ENCODE data around the gene CEP85L.
A peak's percentile ranks its signal among the peaks of the same experiment; 100 is the strongest.

Gene CEP85L

DNA sequence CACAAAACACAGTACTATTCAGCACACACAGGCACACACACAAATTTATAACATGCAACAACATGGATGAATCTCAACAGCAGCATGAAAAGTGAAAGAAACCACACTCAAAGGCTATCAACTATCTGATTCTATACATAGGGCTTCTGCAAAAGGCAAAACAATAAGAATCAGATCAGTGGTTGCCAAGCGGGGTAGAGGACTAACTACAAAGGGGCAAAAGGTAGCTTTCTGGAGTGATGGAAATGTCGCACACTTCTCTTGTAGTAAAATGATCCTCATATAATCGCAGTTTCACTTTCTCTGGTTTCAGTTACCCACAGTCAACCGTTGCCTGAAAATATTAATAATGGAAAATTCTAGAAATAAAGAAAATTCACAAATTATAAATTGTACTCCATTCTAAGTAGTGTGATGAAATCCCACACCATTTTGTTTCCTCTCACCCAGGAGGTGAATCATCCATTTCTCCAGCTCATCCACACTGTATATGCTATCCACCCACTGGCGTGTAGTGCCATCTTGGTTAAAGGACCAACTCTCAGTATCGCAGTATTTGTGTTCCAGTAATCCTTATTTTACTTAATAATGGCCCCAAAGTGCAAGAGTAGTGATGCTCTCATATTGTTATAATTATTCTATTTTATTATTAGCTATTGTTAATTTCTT lies 116.1 kb downstream of the CEP85L start:
- no peak for DNase-seq
- Mint-ChIP-seq H3K9me3 (peaks cover 2% of the 10 kb centered on the region), H3K27me3 (no peaks in the 10 kb centered on the region), H3K36me3 (ENCODE audit: low read depth) (peaks cover 41% of the 10 kb centered on the region), H3K4me3 (peak overlapping the region; percentile 31), H3K4me1 (ENCODE audit: low read depth) (peaks cover 44% of the 10 kb centered on the region), H3K27ac (peak overlapping the region; percentile 34)

DNA sequence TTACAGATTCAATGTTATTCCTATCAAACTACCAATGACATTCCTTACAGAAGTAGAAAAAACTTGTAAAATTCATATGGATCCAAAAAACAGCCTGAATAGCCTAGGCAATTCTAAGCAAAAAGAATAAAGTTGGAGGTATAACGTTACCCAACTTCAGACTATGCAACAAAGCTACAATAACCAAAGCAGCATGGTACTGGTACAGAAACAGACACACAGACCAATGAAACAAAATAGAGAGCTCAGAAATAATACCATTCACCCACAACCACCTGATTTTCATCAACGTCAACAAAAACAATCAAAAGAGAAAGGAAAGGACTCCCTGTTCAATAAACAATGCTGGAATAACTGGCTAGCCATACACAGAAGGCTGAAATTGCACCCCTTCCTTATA lies 120.4 kb downstream of the CEP85L start:
- Mint-ChIP-seq H3K27ac (no peak overlapping the region), H3K4me3 (no peak overlapping the region), H3K9me3 (peaks cover 2% of the 10 kb centered on the region), H3K4me1 (ENCODE audit: low read depth) (peaks cover 44% of the 10 kb centered on the region), H3K36me3 (ENCODE audit: low read depth) (peaks cover 43% of the 10 kb centered on the region), H3K27me3 (no peaks in the 10 kb centered on the region)
- no peak for DNase-seq

- no peaks in the 10 kb centered on the region for H3K27me3 Mint-ChIP-seq
- H3K36me3 Mint-ChIP-seq (ENCODE audit: low read depth): peaks cover 37% of the 10 kb centered on the region
- H3K4me1 Mint-ChIP-seq (ENCODE audit: low read depth): peaks cover 45% of the 10 kb centered on the region
- H3K27ac Mint-ChIP-seq: no peak overlapping the region
- no peaks in the 10 kb centered on the region for H3K9me3 Mint-ChIP-seq
- DNase-seq: no peak
- no peak overlapping the region for H3K4me3 Mint-ChIP-seq
These were observed 121.6 kb downstream of the CEP85L start for GRCh38 chr6:118529756-118530155.

DNA sequence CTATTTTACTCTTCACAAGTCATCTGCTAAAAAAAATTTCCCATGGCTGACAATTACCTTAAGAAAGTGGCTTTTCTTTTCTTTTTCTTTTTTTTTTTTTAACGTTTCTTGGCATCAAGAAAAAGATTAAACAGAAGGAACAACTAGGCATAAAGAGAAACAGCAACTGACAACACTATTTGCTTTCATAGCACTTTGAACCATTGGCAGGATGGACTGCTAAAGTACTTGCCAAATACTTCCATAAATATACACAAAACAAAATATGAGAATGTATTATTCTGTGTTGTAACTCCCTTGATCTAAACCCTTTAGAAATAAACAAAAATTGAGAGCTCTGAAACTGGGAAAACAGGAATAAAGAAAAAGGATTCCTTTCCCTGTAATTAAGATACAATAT lies 123.3 kb downstream of the CEP85L start:
- Mint-ChIP-seq H3K36me3 (ENCODE audit: low read depth) (peaks cover 38% of the 10 kb centered on the region), H3K27me3 (no peaks in the 10 kb centered on the region), H3K4me3 (no peak overlapping the region), H3K27ac (no peak overlapping the region), H3K4me1 (ENCODE audit: low read depth) (peaks cover 51% of the 10 kb centered on the region), H3K9me3 (no peaks in the 10 kb centered on the region)
- DNase-seq: no peak

DNA sequence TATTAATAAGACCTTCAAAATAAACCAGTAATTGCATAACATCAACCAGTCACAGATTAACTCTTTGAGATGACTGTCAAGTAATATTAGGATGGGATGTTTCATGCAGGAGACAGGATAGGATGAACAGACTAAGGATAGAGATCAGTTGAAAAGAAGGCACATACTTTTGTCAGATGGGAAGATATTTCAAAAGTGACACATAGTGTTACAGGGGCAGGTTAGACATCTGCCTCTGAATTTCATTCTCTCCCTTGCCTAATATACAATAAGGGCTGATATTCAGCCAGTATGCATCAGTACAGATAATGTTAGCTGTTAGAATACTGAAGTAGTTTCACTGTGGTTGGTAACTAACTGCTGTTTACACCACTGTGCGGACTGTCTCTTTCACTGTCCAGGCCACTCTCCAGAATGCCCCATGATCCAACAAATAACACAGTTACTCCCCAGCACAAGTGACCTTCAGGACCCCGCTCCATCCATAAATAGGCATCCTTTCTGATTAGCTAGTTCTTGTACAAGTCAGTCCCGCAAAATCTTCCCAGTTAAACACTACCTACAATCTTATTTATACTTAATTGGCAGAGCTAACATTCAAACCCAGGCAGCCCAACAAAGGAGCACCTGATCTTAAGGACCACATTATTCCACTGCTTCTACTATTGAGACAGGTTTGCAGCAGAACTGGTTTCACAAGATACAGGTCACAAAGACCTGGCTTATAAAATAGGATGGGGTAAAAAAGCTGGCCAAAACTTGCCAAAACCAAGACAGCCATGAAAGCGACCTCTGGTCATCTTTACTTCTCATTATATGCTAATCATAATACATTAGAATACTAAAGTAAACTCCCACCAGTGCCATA lies 125.2 kb downstream of the CEP85L start:
- Mint-ChIP-seq H3K4me3 (no peak overlapping the region), H3K27me3 (no peaks in the 10 kb centered on the region), H3K9me3 (no peaks in the 10 kb centered on the region), H3K36me3 (ENCODE audit: low read depth) (peaks cover 44% of the 10 kb centered on the region), H3K27ac (no peak overlapping the region), H3K4me1 (ENCODE audit: low read depth) (peaks cover 47% of the 10 kb centered on the region)
- no peak for DNase-seq

DNA sequence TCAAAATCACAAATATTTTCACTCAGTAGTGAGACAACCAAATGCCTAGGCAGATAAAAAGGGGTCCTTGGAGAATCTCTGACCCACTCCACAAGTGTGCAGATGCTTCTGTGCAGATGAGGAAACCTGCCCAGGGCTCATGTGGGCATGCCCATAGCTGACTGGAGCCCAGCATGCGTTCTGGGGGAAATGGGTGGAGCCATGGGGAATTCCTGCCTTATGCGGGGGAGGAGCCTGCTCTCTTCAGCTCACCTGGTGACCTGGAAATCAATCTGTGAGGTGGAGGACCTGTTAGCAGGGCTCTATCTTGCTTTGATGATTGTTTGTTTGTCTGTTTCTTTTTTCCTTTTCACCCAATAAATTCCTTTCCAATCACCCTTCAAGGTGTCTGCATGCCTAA lies 126.7 kb downstream of the CEP85L start:
- Mint-ChIP-seq H3K9me3 (no peaks in the 10 kb centered on the region), H3K27me3 (no peaks in the 10 kb centered on the region), H3K36me3 (ENCODE audit: low read depth) (peaks cover 47% of the 10 kb centered on the region), H3K27ac (no peak overlapping the region), H3K4me1 (ENCODE audit: low read depth) (peaks cover 41% of the 10 kb centered on the region), H3K4me3 (no peak overlapping the region)
- DNase-seq: no peak

- Mint-ChIP-seq H3K4me3 (no peak overlapping the region), H3K36me3 (ENCODE audit: low read depth) (peaks cover 59% of the 10 kb centered on the region), H3K27me3 (no peaks in the 10 kb centered on the region), H3K9me3 (peaks cover 4% of the 10 kb centered on the region), H3K27ac (peak overlapping the region; percentile 2), H3K4me1 (ENCODE audit: low read depth) (peaks cover 43% of the 10 kb centered on the region)
- no peak for DNase-seq
These were observed 128.2 kb downstream of the CEP85L start for GRCh38 chr6:118523216-118523615.

DNA sequence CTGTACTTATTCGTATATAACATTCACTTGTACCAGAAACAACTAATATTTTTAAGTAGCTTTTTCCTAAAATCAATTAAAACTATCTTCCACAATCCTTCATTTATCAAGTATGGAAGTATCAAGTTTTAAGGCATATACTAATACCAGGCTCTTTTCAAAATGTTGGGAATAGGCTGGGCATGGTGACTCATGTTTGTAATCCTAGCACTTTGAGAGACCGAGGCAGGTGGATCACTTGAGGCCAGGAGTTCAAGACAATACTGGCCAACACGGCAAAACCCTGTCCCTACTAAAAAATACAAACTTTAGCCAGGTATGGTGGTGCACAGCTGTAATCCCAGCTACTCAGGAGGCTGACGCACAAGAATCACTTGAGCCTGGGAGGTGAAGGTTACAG lies 129.0 kb downstream of the CEP85L start:
- H3K27me3 Mint-ChIP-seq: no peaks in the 10 kb centered on the region
- peaks cover 63% of the 10 kb centered on the region for H3K36me3 Mint-ChIP-seq (ENCODE audit: low read depth)

DNA sequence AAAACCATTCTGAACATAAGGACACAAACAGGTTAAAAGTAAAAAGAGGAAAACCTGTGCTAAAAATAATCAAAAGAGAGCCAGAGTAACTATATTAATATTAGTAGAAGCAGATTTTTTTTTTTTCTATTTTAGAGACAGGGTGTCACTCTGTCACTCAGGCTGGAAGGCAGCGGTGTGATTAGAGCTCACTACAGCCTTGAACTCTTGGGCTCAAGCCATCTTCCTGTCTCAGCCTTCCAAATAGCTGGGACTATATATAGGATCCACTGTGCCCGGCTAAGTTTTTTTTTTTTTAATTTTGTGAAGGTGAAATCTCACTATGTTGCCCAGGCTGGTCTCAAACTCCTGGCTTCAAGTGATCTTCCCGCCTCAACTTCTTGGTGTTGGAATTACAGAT lies 136.7 kb downstream of the CEP85L start:
- peaks cover 54% of the 10 kb centered on the region for H3K36me3 Mint-ChIP-seq (ENCODE audit: low read depth)
- peaks cover 4% of the 10 kb centered on the region for H3K9me3 Mint-ChIP-seq
- no peak overlapping the region for H3K4me3 Mint-ChIP-seq
- H3K27ac Mint-ChIP-seq: no peak overlapping the region
- DNase-seq: no peak
- H3K4me1 Mint-ChIP-seq (ENCODE audit: low read depth): peaks cover 46% of the 10 kb centered on the region
- no peaks in the 10 kb centered on the region for H3K27me3 Mint-ChIP-seq

More for the DNA sequence above, 129.0 kb downstream of the CEP85L start:
- Mint-ChIP-seq H3K9me3 (peaks cover 4% of the 10 kb centered on the region), H3K4me1 (ENCODE audit: low read depth) (peaks cover 44% of the 10 kb centered on the region), H3K27ac (no peak overlapping the region), H3K4me3 (no peak overlapping the region)
- DNase-seq: no peak

- Mint-ChIP-seq H3K4me3 (no peak overlapping the region), H3K36me3 (ENCODE audit: low read depth) (peaks cover 30% of the 10 kb centered on the region), H3K27me3 (no peaks in the 10 kb centered on the region), H3K9me3 (no peaks in the 10 kb centered on the region), H3K27ac (no peak overlapping the region), H3K4me1 (ENCODE audit: low read depth) (peaks cover 40% of the 10 kb centered on the region)
- DNase-seq: no peak
These were observed 139.3 kb downstream of the CEP85L start for GRCh38 chr6:118511930-118512715.

DNA sequence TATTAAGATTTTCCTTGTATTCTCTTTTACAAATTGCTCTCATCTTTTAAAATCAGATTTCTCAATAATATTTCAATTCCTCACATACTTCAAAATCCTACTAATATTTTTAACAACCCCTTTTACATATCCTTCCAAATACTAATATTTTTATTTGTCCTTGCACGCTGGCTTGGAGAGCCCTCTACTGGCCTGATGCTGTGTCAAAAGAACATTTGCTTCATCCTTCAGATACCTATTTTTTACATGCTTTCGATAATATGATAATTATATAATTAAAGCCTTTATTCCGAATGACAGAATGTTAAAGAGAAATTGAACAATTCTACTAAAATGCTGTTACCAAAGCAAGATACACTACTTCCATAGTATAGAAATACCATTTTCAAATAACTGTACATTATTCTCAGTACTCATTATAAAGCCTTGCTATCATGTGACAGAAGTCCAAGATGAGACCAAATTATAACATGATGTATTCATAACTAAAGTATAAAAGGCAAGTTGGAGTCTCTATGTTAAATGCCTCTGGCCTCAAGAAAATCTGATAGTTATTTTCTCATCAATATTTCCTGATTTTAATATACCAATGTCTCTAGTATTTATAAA lies 142.3 kb downstream of the CEP85L start:
- H3K36me3 Mint-ChIP-seq (ENCODE audit: low read depth): peaks cover 34% of the 10 kb centered on the region
- no peak for DNase-seq
- H3K27ac Mint-ChIP-seq: no peak overlapping the region
- H3K27me3 Mint-ChIP-seq: no peaks in the 10 kb centered on the region
- H3K4me3 Mint-ChIP-seq: no peak overlapping the region
- H3K9me3 Mint-ChIP-seq: no peaks in the 10 kb centered on the region
- peaks cover 28% of the 10 kb centered on the region for H3K4me1 Mint-ChIP-seq (ENCODE audit: low read depth)

DNA sequence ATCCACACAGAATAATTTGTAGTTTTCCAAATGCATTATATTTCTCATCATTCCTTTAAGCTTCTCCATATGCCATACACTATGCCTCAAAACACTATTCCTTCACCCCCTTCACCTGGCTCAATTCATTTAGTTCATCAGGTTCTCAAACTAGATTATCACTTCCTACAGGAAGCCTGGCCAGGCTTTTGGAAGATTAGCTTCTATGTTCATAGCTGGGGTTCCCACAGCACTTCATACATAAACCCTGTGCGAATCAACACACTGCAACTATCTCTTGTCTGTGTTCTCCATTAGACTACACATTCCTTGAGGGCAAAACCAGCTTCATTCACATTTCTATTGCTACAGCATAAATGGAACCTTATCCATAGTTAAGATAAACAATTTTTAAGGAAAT lies 143.8 kb downstream of the CEP85L start:
- Mint-ChIP-seq H3K4me1 (ENCODE audit: low read depth) (peaks cover 19% of the 10 kb centered on the region), H3K27ac (no peak overlapping the region)

GRCh38 chr6:118506071-118506638 lies 145.2 kb downstream of the CEP85L start:
- no peaks in the 10 kb centered on the region for H3K27me3 Mint-ChIP-seq
- DNase-seq: no peak
- H3K4me1 Mint-ChIP-seq (ENCODE audit: low read depth): peaks cover 12% of the 10 kb centered on the region
- peak overlapping the region; percentile 9 for H3K27ac Mint-ChIP-seq
- peaks cover 54% of the 10 kb centered on the region for H3K36me3 Mint-ChIP-seq (ENCODE audit: low read depth)
- H3K9me3 Mint-ChIP-seq: no peaks in the 10 kb centered on the region
- H3K4me3 Mint-ChIP-seq: no peak overlapping the region

More for the DNA sequence above, 143.8 kb downstream of the CEP85L start:
- no peak overlapping the region for H3K4me3 Mint-ChIP-seq
- peaks cover 43% of the 10 kb centered on the region for H3K36me3 Mint-ChIP-seq (ENCODE audit: low read depth)
- DNase-seq: no peak
- H3K27me3 Mint-ChIP-seq: no peaks in the 10 kb centered on the region
- H3K9me3 Mint-ChIP-seq: no peaks in the 10 kb centered on the region

- H3K9me3 Mint-ChIP-seq: no peaks in the 10 kb centered on the region
- peaks cover 12% of the 10 kb centered on the region for H3K4me1 Mint-ChIP-seq (ENCODE audit: low read depth)
- no peak overlapping the region for H3K27ac Mint-ChIP-seq
These were observed 145.7 kb downstream of the CEP85L start for GRCh38 chr6:118505656-118506055.

More at GRCh38 chr6:118505656-118506055, 145.7 kb downstream of the CEP85L start:
- H3K27me3 Mint-ChIP-seq: no peaks in the 10 kb centered on the region
- DNase-seq: no peak
- H3K36me3 Mint-ChIP-seq (ENCODE audit: low read depth): peaks cover 59% of the 10 kb centered on the region
- H3K4me3 Mint-ChIP-seq: no peak overlapping the region

Data from activated T-cell treated with anti-CD3 and anti-CD28 coated beads, Interleukin-2, amount 50 U/mL, for 24 hours (primary cell).